Calu3 (cell line): ENCODE results near the gene MCHR2. TPM values are rescaled to one million over a fixed set of nuclear protein-coding genes. Genes with fewer than 3 reads are reported as not detected.

Experiments used
- BruUV-seq: library from RNA; stranded (reverse); fragments of 400-500 nt; replicated peaks from 2 replicates; lab custom pipeline; 2021; lab: Mats Ljungman, UMichigan
- CTCF ChIA-PET: fragments of 300-600 bp; sonication (Branson Sonifier 250); formaldehyde crosslinking; loops from one replicate; lab custom pipeline; 2022; ENCODE audit warnings: antibody characterized with exemption; lab: Charles Lee
- DNase-seq: peaks from one replicate; pipeline ENCODE4 v3.0.0; 2022
- H3K27ac Mint-ChIP-seq: one replicate; pipeline ENCODE4 v1.8.0; 2022; ENCODE audit warnings: mixed read lengths; ENCODE audit not compliant: unreplicated experiment
- H3K27me3 Mint-ChIP-seq: one replicate; pipeline ENCODE4 v1.8.0; 2022; ENCODE audit warnings: mixed read lengths; ENCODE audit not compliant: unreplicated experiment
- H3K36me3 Mint-ChIP-seq: one replicate; pipeline ENCODE4 v1.8.0; 2022; ENCODE audit warnings: mild to moderate bottlenecking, moderate library complexity, mixed read lengths; ENCODE audit not compliant: insufficient read depth, unreplicated experiment
- H3K4me1 Mint-ChIP-seq: one replicate; pipeline ENCODE4 v1.8.0; 2022; ENCODE audit warnings: mild to moderate bottlenecking, low read depth, mixed read lengths; ENCODE audit not compliant: unreplicated experiment
- H3K4me3 Mint-ChIP-seq: one replicate; pipeline ENCODE4 v1.8.0; 2022; ENCODE audit warnings: mild to moderate bottlenecking, low read depth, moderate library complexity, mixed read lengths; ENCODE audit not compliant: unreplicated experiment
- H3K9me3 Mint-ChIP-seq: one replicate; pipeline ENCODE4 v1.8.0; 2022; ENCODE audit warnings: low read depth, mixed read lengths; ENCODE audit not compliant: unreplicated experiment
- CTCF ChIP-seq: fragments of 200-600 bp; IDR thresholded peaks from one replicate; pipeline ENCODE4 v1.8.0; 2022; ENCODE audit warnings: antibody characterized with exemption; ENCODE audit not compliant: unreplicated experiment
- intact Hi-C: fragments of 100-400 bp; cut with micrococcal nuclease; formaldehyde crosslinking; loops from one replicate; pipeline ENCODE4 v1.10.0; 2022; ENCODE audit not compliant: unreplicated experiment
- total RNA-seq: library from RNA; stranded (reverse); gene quantifications from 2 replicates; pipeline ENCODE4 v1.2.3, GENCODE V29; 2022

MCHR2 gene
- total RNA-seq, 1 experiment from 2014 or later, result not detected

- no peak for DNase-seq
- Mint-ChIP-seq H3K27me3 (peaks cover 1% of the 10 kb centered on the region), H3K36me3 (no peaks in the 10 kb centered on the region), H3K4me3 (no peak overlapping the region), H3K9me3 (no peaks in the 10 kb centered on the region), H3K4me1 (no peaks in the 10 kb centered on the region), H3K27ac (no peak overlapping the region)
- BruUV-seq, result no TSS peak
- intact Hi-C loops, result no loop called here
- TF ChIP-seq CTCF, result no peak
- CTCF ChIA-PET, result no interaction called here
Observed at GRCh38 chr6:99967052-99967451, 27.0 kb downstream of the MCHR2 start.

GRCh38 chr6:99960027-99960426 lies 34.0 kb downstream of the MCHR2 start:
- Mint-ChIP-seq H3K27ac (no peak overlapping the region), H3K9me3 (peaks cover 10% of the 10 kb centered on the region), H3K27me3 (no peaks in the 10 kb centered on the region), H3K36me3 (no peaks in the 10 kb centered on the region), H3K4me3 (no peak overlapping the region), H3K4me1 (no peaks in the 10 kb centered on the region)
- BruUV-seq, result no TSS peak
- intact Hi-C loops, result no loop called here
- DNase-seq, result no peak
- no peak for TF ChIP-seq CTCF
- CTCF ChIA-PET, result no interaction called here

- DNase-seq, result no peak
- BruUV-seq, result no TSS peak
- H3K27me3 Mint-ChIP-seq, result no peaks in the 10 kb centered on the region
- no peaks in the 10 kb centered on the region for H3K36me3 Mint-ChIP-seq
- H3K4me3 Mint-ChIP-seq, result no peak overlapping the region
- CTCF ChIA-PET, result no interaction called here
- H3K4me1 Mint-ChIP-seq, result no peaks in the 10 kb centered on the region
- TF ChIP-seq CTCF, result no peak
- H3K27ac Mint-ChIP-seq, result no peak overlapping the region
- intact Hi-C loops, result no loop called here
- H3K9me3 Mint-ChIP-seq, result no peaks in the 10 kb centered on the region
Observed at GRCh38 chr6:99951016-99951805, 42.8 kb downstream of the MCHR2 start.

- Mint-ChIP-seq H3K36me3 (no peaks in the 10 kb centered on the region), H3K4me1 (no peaks in the 10 kb centered on the region), H3K27ac (no peak overlapping the region), H3K9me3 (no peaks in the 10 kb centered on the region), H3K27me3 (no peaks in the 10 kb centered on the region), H3K4me3 (no peak overlapping the region)
- no TSS peak for BruUV-seq
- CTCF ChIA-PET, result interaction anchor here (0.7 kb wide), 1 partner anchor 13 kb away, joined by 3 read pairs; no protein-coding TSS in a partner anchor
- intact Hi-C loops, result no loop called here
- TF ChIP-seq CTCF, result no peak
- DNase-seq, result no peak
Observed at GRCh38 chr6:99946005-99946404, 48.0 kb downstream of the MCHR2 start.
